NT2/D1 (cell line): ENCODE measurements around the gene ZPR1.

Source experiments
- DNase-seq: peaks from one replicate; pipeline ENCODE4 v3.0.0-alpha.2; 2011; ENCODE audit warnings: low read depth, low spot score
- H3K27me3 ChIP-seq: 2 replicates; pipeline ENCODE4 v1.6.0; 2011; ENCODE audit warnings: mild to moderate bottlenecking; ENCODE audit not compliant: insufficient read length, insufficient read depth
- H3K36me3 ChIP-seq: 2 replicates; pipeline ENCODE4 v1.6.1; 2011; ENCODE audit warnings: mild to moderate bottlenecking, low read length, mixed read lengths; ENCODE audit not compliant: insufficient read depth, insufficient read length
- H3K4me1 ChIP-seq: 2 replicates; pipeline ENCODE4 v1.5.1; 2011; ENCODE audit not compliant: insufficient read depth, insufficient read length
- H3K4me3 ChIP-seq: 2 replicates; pipeline ENCODE4 v1.5.1; 2011; ENCODE audit warnings: low read depth; ENCODE audit not compliant: insufficient read length
- H3K9ac ChIP-seq: 2 replicates; pipeline ENCODE4 v1.6.0; 2011; ENCODE audit warnings: low read depth; ENCODE audit not compliant: insufficient read length
- H3K9me3 ChIP-seq: 2 replicates; pipeline ENCODE4 v1.5.1; 2011; ENCODE audit warnings: mild to moderate bottlenecking, low read length; ENCODE audit not compliant: insufficient read depth
- SUZ12 ChIP-seq: IDR thresholded peaks from 2 replicates; pipeline ENCODE4 v1.6.1; 2011; ENCODE audit not compliant: insufficient read length, insufficient read depth; ENCODE audit errors: extremely low read depth
- YY1 ChIP-seq: IDR thresholded peaks from 2 replicates; pipeline ENCODE4 v1.6.1; 2011; ENCODE audit not compliant: insufficient read length, insufficient read depth
- ZNF274 ChIP-seq: IDR thresholded peaks from 2 replicates; pipeline ENCODE4 v1.6.1; 2011; ENCODE audit warnings: mild to moderate bottlenecking, low read depth, low read length

The ZPR1 gene

GRCh38 chr11:116819049-116819448 is 31.2 kb upstream of the ZPR1 start:
- peaks cover 5% of the 10 kb centered on the region for H3K4me1 ChIP-seq
- no peaks in the 10 kb centered on the region for H3K27me3 ChIP-seq
- no peak for DNase-seq
- no peak for TF ChIP-seq SUZ12
- H3K36me3 ChIP-seq: no peaks in the 10 kb centered on the region
- H3K9ac ChIP-seq: no peak overlapping the region
- no peak overlapping the region for H3K4me3 ChIP-seq
- no peaks in the 10 kb centered on the region for H3K9me3 ChIP-seq

- Histone ChIP-seq H3K36me3 (no peaks in the 10 kb centered on the region), H3K4me3 (no peak overlapping the region), H3K9ac (no peak overlapping the region), H3K4me1 (no peaks in the 10 kb centered on the region), H3K9me3 (no peaks in the 10 kb centered on the region), H3K27me3 (no peaks in the 10 kb centered on the region)
- TF ChIP-seq SUZ12 (no peak), YY1 (no peak), ZNF274 (no peak)
- no peak for DNase-seq
Measured at GRCh38 chr11:116814502-116814901, 26.7 kb upstream of the ZPR1 start.

GRCh38 chr11:116813781-116814471 is 26.1 kb upstream of the ZPR1 start:
- Histone ChIP-seq H3K9ac (no peak overlapping the region), H3K4me1 (no peaks in the 10 kb centered on the region), H3K27me3 (no peaks in the 10 kb centered on the region), H3K36me3 (no peaks in the 10 kb centered on the region), H3K9me3 (no peaks in the 10 kb centered on the region), H3K4me3 (no peak overlapping the region)
- TF ChIP-seq YY1: no peak
- no peak for TF ChIP-seq ZNF274
- TF ChIP-seq SUZ12: no peak
- no peak for DNase-seq

GRCh38 chr11:116813170-116813569 is 25.3 kb upstream of the ZPR1 start:
- Histone ChIP-seq H3K4me3 (no peak overlapping the region), H3K36me3 (no peaks in the 10 kb centered on the region), H3K9ac (no peak overlapping the region), H3K4me1 (no peaks in the 10 kb centered on the region), H3K27me3 (no peaks in the 10 kb centered on the region), H3K9me3 (no peaks in the 10 kb centered on the region)
- DNase-seq: no peak
- no peak for TF ChIP-seq YY1
- TF ChIP-seq ZNF274: no peak
- no peak for TF ChIP-seq SUZ12

- H3K9me3 ChIP-seq: no peaks in the 10 kb centered on the region
- H3K27me3 ChIP-seq: no peaks in the 10 kb centered on the region
- no peak overlapping the region for H3K4me3 ChIP-seq
- H3K36me3 ChIP-seq: no peaks in the 10 kb centered on the region
- no peaks in the 10 kb centered on the region for H3K4me1 ChIP-seq
- TF ChIP-seq ZNF274: no peak
- TF ChIP-seq YY1: no peak
- no peak for TF ChIP-seq SUZ12
- no peak overlapping the region for H3K9ac ChIP-seq
- DNase-seq: no peak
Measured at GRCh38 chr11:116812109-116812508, 24.3 kb upstream of the ZPR1 start.

- Histone ChIP-seq H3K9me3 (no peaks in the 10 kb centered on the region), H3K27me3 (no peaks in the 10 kb centered on the region), H3K36me3 (no peaks in the 10 kb centered on the region), H3K4me3 (no peak overlapping the region), H3K4me1 (no peaks in the 10 kb centered on the region), H3K9ac (no peak overlapping the region)
- DNase-seq: no peak
- no peak for TF ChIP-seq SUZ12
- no peak for TF ChIP-seq YY1
- TF ChIP-seq ZNF274: no peak
Measured at GRCh38 chr11:116811194-116811593, 23.4 kb upstream of the ZPR1 start.

GRCh38 chr11:116808262-116809175 is 20.7 kb upstream of the ZPR1 start:
- Histone ChIP-seq H3K9me3 (no peaks in the 10 kb centered on the region), H3K4me1 (no peaks in the 10 kb centered on the region), H3K4me3 (no peak overlapping the region), H3K27me3 (no peaks in the 10 kb centered on the region), H3K36me3 (no peaks in the 10 kb centered on the region), H3K9ac (no peak overlapping the region)
- no peak for DNase-seq
- TF ChIP-seq ZNF274: no peak
- no peak for TF ChIP-seq SUZ12
- no peak for TF ChIP-seq YY1
